Activated naive CD4-positive, alpha-beta T cell (primary cell): ENCODE data around the gene OLIG1.

Source experiments
- DNase-seq, 4 experiments: peaks; one replicate each; lab custom pipeline; 2025; lab: John Stamatoyannopoulos, UW

Gene OLIG1

GRCh38 chr21:33101300-33101911 lies 31.5 kb downstream of the OLIG1 start:
- DNase-seq, result no peak

GRCh38 chr21:33105088-33105487 lies 35.1 kb downstream of the OLIG1 start:
- DNase-seq, result no peak

- DNase-seq, result no peak
These were observed 38.3 kb downstream of the OLIG1 start for GRCh38 chr21:33108228-33108627.

GRCh38 chr21:33109574-33110339 lies 39.8 kb downstream of the OLIG1 start:
- peak in 1 of 4 experiments; percentile 5 for DNase-seq

GRCh38 chr21:33110340-33110715 lies 40.4 kb downstream of the OLIG1 start:
- DNase-seq, result no peak

GRCh38 chr21:33111577-33111976 lies 41.6 kb downstream of the OLIG1 start:
- no peak for DNase-seq

- DNase-seq, result no peak
These were observed 42.2 kb downstream of the OLIG1 start for GRCh38 chr21:33112151-33112550.

- no peak for DNase-seq
These were observed 42.7 kb downstream of the OLIG1 start for GRCh38 chr21:33112681-33113080.

GRCh38 chr21:33113131-33113530 lies 43.2 kb downstream of the OLIG1 start:
- DNase-seq, result no peak

- DNase-seq, result no peak
These were observed 44.3 kb downstream of the OLIG1 start for GRCh38 chr21:33114276-33114675.

GRCh38 chr21:33115631-33116510 lies 45.9 kb downstream of the OLIG1 start:
- no peak for DNase-seq

GRCh38 chr21:33116676-33117075 lies 46.7 kb downstream of the OLIG1 start:
- DNase-seq, result peak in 1 of 4 experiments; percentile 2

GRCh38 chr21:33117101-33117888 lies 47.4 kb downstream of the OLIG1 start:
- DNase-seq, result no peak
